ENCODE data around the gene CRIP1. TPM values are rescaled to one million over a fixed set of nuclear protein-coding genes. Genes with fewer than 3 reads are reported as not detected.

CRIP1 gene
- total RNA-seq, 1 experiment from 2014 or later, result 48.7 TPM

GRCh38 chr14:105472486-105472991, 14.1 kb upstream of the CRIP1 start:
- Histone ChIP-seq H3K9me3 (ENCODE audit: low read length) (no peaks in the 10 kb centered on the region), H4K20me1 (ENCODE audit: low read length) (no peaks in the 10 kb centered on the region), H3K4me2 (ENCODE audit: low read length) (0 out of 2 replicates have a peak overlapping the region, but pooled peaks have one; percentile 18), H3F3A (ENCODE audit: low read length, unreplicated experiment) (no peaks in the 10 kb centered on the region), H2AFZ (ENCODE audit: low read length) (no peak overlapping the region), H3K79me2 (ENCODE audit: low read length) (peaks cover 8% of the 10 kb centered on the region), H3K27me3 (ENCODE audit: low read length) (no peaks in the 10 kb centered on the region), H3K27ac (ENCODE audit: low read length) (no peak overlapping the region), H3K36me3 (ENCODE audit: low read depth, low read length) (no peaks in the 10 kb centered on the region), H3K9ac (ENCODE audit: low read length) (no peak overlapping the region), H3K9me2 (replicated peaks; ENCODE audit: low read length) (no peaks in the 10 kb centered on the region), H3K4me1 (ENCODE audit: insufficient read depth, low read length) (peaks cover 37% of the 10 kb centered on the region), H3K4me3 (ENCODE audit: low read length) (no peak overlapping the region)
- CTCF ChIA-PET, result interaction anchor here (1.2 kb wide), 1 partner anchor 17 kb away, joined by 3 read pairs; no protein-coding TSS in a partner anchor
- DNase-seq (peak; percentile 4), ATAC-seq (no peak)
- POLR2A ChIA-PET (ENCODE audit: unreplicated experiment), result no interaction called here
- BruUV-seq (replicated peaks), result no TSS peak
- intact Hi-C loops (cut with micrococcal nuclease), result no loop called here
- TF ChIP-seq EZH2phosphoT487 (IDR thresholded peaks at IDR 0.05; ENCODE audit: borderline replicate concordance, low read length) (no peak), CTCF (conservative IDR thresholded peaks at IDR 0.05; ENCODE audit: low read depth, low read length) (no peak), EZH2 (IDR thresholded peaks at IDR 0.05; ENCODE audit: low read length, unreplicated experiment) (no peak)

GRCh38 chr14:105473033-105473676, 13.5 kb upstream of the CRIP1 start:
- H3F3A ChIP-seq (ENCODE audit: low read length, unreplicated experiment), result no peaks in the 10 kb centered on the region
- peaks cover 37% of the 10 kb centered on the region for H3K4me1 ChIP-seq (ENCODE audit: insufficient read depth, low read length)
- ATAC-seq, result no peak
- H3K27ac ChIP-seq (ENCODE audit: low read length), result peak overlapping the region; percentile 57
- no peaks in the 10 kb centered on the region for H3K27me3 ChIP-seq (ENCODE audit: low read length)
- TF ChIP-seq EZH2 (IDR thresholded peaks at IDR 0.05; ENCODE audit: low read length, unreplicated experiment) (no peak), EZH2phosphoT487 (IDR thresholded peaks at IDR 0.05; ENCODE audit: borderline replicate concordance, low read length) (no peak), CTCF (conservative IDR thresholded peaks at IDR 0.05; ENCODE audit: low read depth, low read length) (no peak)
- peak overlapping the region; percentile 74 for H3K4me3 ChIP-seq (ENCODE audit: low read length)
- peak; percentile 25 for DNase-seq
- intact Hi-C loops (cut with micrococcal nuclease), result no loop called here
- peak overlapping the region; percentile 99 for H3K4me2 ChIP-seq (ENCODE audit: low read length)
- peaks cover 8% of the 10 kb centered on the region for H3K79me2 ChIP-seq (ENCODE audit: low read length)
- H3K36me3 ChIP-seq (ENCODE audit: low read depth, low read length), result no peaks in the 10 kb centered on the region
- H4K20me1 ChIP-seq (ENCODE audit: low read length), result no peaks in the 10 kb centered on the region
- POLR2A ChIA-PET (ENCODE audit: unreplicated experiment), result no interaction called here
- H3K9me2 ChIP-seq (replicated peaks; ENCODE audit: low read length), result no peaks in the 10 kb centered on the region
- peak overlapping the region; percentile 66 for H3K9ac ChIP-seq (ENCODE audit: low read length)
- BruUV-seq (replicated peaks), result no TSS peak
- no peaks in the 10 kb centered on the region for H3K9me3 ChIP-seq (ENCODE audit: low read length)
- H2AFZ ChIP-seq (ENCODE audit: low read length), result peak overlapping the region; percentile 80; the same call in 1 of the 2 replicates
- CTCF ChIA-PET, result interaction anchor here (1.2 kb wide), 1 partner anchor 16 kb away, joined by 3 read pairs; no protein-coding TSS in a partner anchor
